Skeletal muscle satellite cell (primary cell): ENCODE measurements around the gene PPP2R2D.
"Not testable (repeated sequence)": the region's sequence is repeated elsewhere in the genome, so short reads cannot be mapped to it uniquely, and the experiment has no call there.

Experiments
- H3K27me3 ChIP-seq: 2 replicates; pipeline ENCODE4 v1.7.0; 2013; ENCODE audit warnings: low read length; ENCODE audit not compliant: control insufficient read depth, insufficient read depth
- H3K36me3 ChIP-seq: 2 replicates; pipeline ENCODE4 v1.7.0; 2013; ENCODE audit warnings: mild to moderate bottlenecking, control low read depth, low read length; ENCODE audit not compliant: insufficient read depth
- H3K4me1 ChIP-seq: 2 replicates; pipeline ENCODE4 v1.7.0; 2013; ENCODE audit warnings: low read length; ENCODE audit not compliant: control insufficient read depth, insufficient read depth
- H3K4me2 ChIP-seq: 2 replicates; pipeline ENCODE4 v1.7.0; 2013; ENCODE audit warnings: mild to moderate bottlenecking, low read length
- H3K4me3 ChIP-seq: 2 replicates; pipeline ENCODE4 v1.7.0; 2013; ENCODE audit warnings: low read length
- H3K9ac ChIP-seq: 2 replicates; pipeline ENCODE4 v1.7.0; 2013; ENCODE audit warnings: mild to moderate bottlenecking, low read depth, low read length, moderate library complexity
- H3K9me3 ChIP-seq: replicated peaks from 2 replicates; pipeline ENCODE4 v1.7.0; 2013; ENCODE audit warnings: mild to moderate bottlenecking, control low read depth, low read length

Gene PPP2R2D

DNA sequence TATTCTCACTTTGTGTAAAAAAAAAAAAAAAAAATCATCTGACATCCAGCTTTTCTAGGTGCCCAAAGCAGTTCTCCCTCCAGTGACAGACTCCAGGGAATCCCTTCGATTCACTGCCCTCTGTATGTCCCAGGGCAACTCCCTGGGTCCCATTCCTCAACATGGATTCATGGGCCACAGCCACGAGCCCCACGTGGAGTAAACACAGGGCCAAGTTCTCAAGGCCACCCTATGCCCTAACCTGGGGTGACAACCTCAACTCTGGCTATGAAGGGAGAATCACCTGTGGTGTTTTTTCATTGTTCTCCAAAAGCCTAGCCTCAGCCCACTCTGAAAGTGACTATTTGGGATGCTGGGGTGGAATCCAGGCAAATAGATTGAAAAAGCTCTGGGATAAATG lies 77.6 kb downstream of the PPP2R2D start:
- no peak overlapping the region for H3K4me3 ChIP-seq
- peaks cover 21% of the 10 kb centered on the region for H3K4me1 ChIP-seq
- no peak overlapping the region for H3K9ac ChIP-seq
- H3K36me3 ChIP-seq = peaks cover 12% of the 10 kb centered on the region
- no peak overlapping the region for H3K4me2 ChIP-seq
- H3K9me3 ChIP-seq = no peaks in the 10 kb centered on the region
- no peaks in the 10 kb centered on the region for H3K27me3 ChIP-seq

DNA sequence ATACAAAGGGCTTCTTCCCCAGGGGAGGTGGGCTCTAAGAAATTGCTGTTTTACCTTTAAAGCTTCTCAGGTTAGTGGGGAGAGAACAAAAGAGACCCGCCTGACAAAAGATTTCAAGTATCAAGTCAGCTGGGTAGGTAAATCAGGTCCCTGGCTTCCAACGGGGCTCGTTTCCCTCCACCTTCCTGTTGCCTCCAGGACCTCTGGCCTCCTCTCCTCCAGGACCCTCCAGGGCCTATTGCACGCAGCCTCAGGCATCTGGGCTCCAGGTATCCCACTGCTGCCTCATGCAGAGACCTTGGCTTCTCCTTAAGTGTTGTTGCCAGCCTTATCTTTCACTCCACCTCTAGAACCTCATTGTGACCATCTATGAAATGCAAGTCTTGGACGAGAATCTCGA lies 78.0 kb downstream of the PPP2R2D start:
- peaks cover 24% of the 10 kb centered on the region for H3K4me1 ChIP-seq
- H3K27me3 ChIP-seq = no peaks in the 10 kb centered on the region
- no peak overlapping the region for H3K9ac ChIP-seq
- peak overlapping the region; percentile 94 for H3K4me2 ChIP-seq
- H3K4me3 ChIP-seq = peak overlapping the region; percentile 74
- H3K36me3 ChIP-seq = peaks cover 8% of the 10 kb centered on the region
- H3K9me3 ChIP-seq = no peaks in the 10 kb centered on the region

DNA sequence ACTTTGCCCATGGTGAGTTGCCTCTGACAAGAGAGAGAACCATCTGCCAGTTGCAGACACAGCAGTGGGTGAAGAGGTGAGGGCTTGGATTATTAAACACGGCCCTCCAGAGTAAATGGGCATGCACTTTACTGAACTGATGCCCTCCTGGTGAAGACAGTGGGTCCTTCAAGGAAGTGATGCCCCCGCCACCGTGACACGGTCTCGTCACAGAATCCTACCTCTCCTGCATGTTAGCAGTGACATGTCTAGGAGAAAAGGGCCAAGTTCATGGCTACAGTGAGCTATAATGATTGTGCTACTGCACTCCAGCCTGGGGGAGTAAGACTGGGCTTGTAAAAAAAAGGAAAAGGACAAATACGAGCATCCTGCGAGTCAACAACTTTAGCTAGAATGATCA lies 78.5 kb downstream of the PPP2R2D start:
- Histone ChIP-seq H3K36me3 (peaks cover 8% of the 10 kb centered on the region), H3K9ac (peak overlapping the region; percentile 87), H3K4me3 (peak overlapping the region; percentile 74), H3K4me1 (peaks cover 26% of the 10 kb centered on the region), H3K4me2 (peak overlapping the region; percentile 94), H3K27me3 (no peaks in the 10 kb centered on the region), H3K9me3 (no peaks in the 10 kb centered on the region)

DNA sequence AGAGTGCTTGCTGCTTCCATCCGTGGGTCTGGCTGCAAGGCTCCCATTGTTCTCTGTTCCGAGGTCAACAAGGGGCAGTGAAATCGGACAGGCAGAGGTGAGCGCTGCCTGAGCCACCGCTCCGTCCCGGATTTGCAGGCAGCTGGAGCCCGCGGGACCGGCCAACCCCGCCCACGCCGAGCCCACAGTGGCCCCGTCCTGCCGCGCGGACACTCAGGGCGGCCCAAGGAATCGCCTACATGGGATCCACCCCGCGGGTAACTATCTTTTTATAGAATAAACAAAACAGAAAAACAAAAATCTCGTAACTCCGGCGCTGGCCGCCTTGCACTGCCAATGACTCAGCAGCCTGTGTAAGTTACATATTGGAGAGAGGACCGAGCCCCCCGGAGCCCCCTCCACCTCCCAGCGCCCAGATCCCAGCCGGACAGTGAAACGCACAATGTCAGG lies 79.0 kb downstream of the PPP2R2D start:
- Histone ChIP-seq H3K4me3 (peak overlapping the region; percentile 74), H3K27me3 (no peaks in the 10 kb centered on the region), H3K4me2 (peak overlapping the region; percentile 94), H3K9me3 (no peaks in the 10 kb centered on the region), H3K9ac (peak overlapping the region; percentile 87), H3K4me1 (peaks cover 26% of the 10 kb centered on the region), H3K36me3 (peaks cover 8% of the 10 kb centered on the region)

DNA sequence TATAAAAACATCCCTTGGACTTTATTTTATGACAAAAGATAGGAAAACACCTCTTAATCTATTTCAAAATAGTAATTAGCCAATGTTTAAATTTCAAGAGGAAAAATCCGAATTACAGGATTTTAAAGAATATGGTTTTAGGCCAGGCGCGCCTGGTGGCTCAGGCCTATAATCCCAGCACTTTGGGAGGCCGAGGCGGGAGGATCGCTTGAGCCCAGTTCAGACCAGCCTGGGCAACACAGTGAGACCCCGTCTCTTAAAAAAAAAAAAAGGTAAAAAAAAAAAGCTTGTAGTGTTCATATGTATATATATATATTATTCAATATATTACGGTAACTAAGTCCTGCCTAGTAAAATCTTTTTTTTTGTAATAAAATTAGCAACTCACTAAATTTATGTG lies 79.5 kb downstream of the PPP2R2D start:
- H3K4me1 ChIP-seq = peaks cover 26% of the 10 kb centered on the region
- peak overlapping the region; percentile 94 for H3K4me2 ChIP-seq
- H3K27me3 ChIP-seq = no peaks in the 10 kb centered on the region
- peaks cover 8% of the 10 kb centered on the region for H3K36me3 ChIP-seq
- peak overlapping the region; percentile 74 for H3K4me3 ChIP-seq
- no peaks in the 10 kb centered on the region for H3K9me3 ChIP-seq
- peak overlapping the region; percentile 87 for H3K9ac ChIP-seq

DNA sequence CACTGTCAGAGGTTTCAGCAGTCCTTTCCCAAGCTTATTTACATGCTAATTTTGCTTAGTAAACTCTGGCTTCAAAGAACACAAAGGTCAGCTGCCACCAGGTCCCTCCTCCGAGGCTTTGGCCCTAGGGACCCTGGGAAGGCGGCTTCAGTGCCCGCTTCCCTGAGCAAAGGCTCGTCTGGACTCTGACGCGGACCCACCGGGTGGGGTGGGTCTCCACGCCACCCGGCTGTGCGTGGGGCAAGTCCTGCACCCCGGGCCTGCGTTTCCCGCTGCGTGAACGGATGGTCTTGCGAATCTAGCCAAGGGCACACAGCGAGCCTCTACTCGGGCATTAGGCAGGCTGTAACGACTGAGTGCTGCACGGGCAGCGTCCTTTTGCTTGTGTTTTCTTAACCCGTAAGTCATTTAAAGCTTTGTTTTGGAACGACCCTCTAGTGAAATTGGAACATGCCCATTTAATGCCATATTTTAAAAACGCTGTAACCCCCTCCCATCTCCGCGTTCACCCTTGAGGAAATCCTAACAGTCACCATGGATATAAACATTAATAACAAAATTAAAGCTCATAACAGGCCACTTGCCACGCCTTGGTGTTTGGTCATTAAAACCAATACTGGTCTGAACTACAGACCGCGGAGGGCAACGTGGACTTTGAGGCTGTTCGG lies 80.1 kb downstream of the PPP2R2D start:
- Histone ChIP-seq H3K4me1 (peaks cover 26% of the 10 kb centered on the region), H3K9me3 (no peaks in the 10 kb centered on the region)

DNA sequence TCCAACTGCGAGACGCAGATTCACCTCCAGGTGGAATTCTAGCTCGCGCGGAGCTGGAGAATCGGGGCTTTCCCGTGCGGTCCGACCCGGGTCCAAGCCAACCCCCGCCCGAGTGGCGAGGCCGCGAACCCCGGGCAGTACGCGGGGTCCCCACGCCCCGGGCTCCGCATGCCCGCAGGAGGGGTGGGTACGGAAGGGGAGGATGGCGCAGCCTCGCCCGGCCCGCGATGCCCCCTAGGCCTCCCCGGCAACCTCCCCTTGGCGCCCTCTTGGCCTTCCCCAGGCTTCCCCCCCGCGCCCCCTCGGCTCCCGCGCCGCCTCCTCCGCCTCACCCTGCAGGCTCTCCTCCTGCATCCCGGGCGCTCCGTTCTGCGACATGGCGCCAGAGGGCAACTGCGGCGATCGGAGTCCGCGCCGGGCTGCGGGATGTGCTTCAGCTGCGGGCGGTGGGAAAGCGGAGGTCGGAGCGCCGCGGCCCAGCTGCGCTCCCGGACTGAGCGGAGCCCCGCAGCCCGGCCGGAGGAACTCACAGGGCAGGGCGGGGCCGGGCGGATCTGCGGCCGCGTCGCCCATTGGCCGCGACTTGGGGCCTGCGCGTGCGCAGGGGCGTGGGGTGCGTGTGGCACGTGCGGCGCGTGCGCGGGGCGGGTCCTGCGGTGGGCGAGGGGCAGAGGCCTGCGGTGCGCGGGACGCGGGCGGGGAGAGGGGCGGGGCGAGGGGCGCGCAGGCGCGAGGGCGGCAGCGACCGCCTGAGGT lies 80.8 kb downstream of the PPP2R2D start, which contains the start of gene BNIP3:
Gene BNIP3 (minus strand): TSS at position 495 of the 756 bp plus-strand sequence. CDS start 117 bp downstream, at position 378.
- Histone ChIP-seq H3K4me1 (peaks cover 26% of the 10 kb centered on the region), H3K4me3 (peak within 1 kb of the TSS; percentile 74), H3K27me3 (no peaks in the 10 kb centered on the region), H3K9me3 (no peaks in the 10 kb centered on the region), H3K4me2 (peak within 1 kb of the TSS; percentile 94), H3K9ac (peak within 1 kb of the TSS; percentile 87), H3K36me3 (peaks cover 8% of the 10 kb centered on the region)

More for the DNA sequence above, 80.1 kb downstream of the PPP2R2D start:
- peaks cover 8% of the 10 kb centered on the region for H3K36me3 ChIP-seq
- peak overlapping the region; percentile 94 for H3K4me2 ChIP-seq
- peak overlapping the region; percentile 74 for H3K4me3 ChIP-seq
- H3K9ac ChIP-seq = peak overlapping the region; percentile 87
- no peaks in the 10 kb centered on the region for H3K27me3 ChIP-seq

DNA sequence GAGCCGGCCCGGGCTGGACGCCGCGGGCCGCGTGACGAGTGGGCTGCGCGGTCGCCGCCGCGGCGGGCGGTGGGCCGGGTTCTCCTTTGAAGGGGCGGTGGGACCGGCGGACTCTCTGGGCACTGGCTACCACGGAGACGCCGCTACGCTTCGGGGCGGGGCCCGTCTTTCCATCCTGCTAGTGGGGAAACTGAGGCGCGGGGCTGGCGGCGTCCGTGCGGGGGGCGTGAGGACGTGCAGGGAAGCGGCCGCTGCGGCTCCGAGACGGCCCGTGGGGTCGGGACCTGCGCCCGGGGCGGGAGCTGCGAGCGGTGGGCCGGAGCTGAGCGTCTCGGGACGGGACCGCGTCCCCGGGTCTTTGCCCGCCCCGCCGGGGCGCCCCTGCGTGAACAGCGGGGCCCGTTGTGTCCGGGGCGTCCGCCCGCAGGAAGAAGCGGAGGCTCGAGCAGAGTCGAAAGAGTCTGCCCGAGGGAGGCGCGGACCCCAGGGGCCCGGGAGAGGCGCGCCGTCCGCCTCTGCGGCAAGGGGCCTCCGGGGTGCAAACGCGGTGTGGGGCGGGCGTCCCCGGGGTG lies 81.5 kb downstream of the PPP2R2D start:
- Histone ChIP-seq H3K4me3 (peak overlapping the region; percentile 74), H3K27me3 (no peaks in the 10 kb centered on the region), H3K4me1 (peaks cover 26% of the 10 kb centered on the region), H3K4me2 (peak overlapping the region; percentile 91), H3K9ac (peak overlapping the region; percentile 83), H3K36me3 (peaks cover 6% of the 10 kb centered on the region), H3K9me3 (no peaks in the 10 kb centered on the region)

DNA sequence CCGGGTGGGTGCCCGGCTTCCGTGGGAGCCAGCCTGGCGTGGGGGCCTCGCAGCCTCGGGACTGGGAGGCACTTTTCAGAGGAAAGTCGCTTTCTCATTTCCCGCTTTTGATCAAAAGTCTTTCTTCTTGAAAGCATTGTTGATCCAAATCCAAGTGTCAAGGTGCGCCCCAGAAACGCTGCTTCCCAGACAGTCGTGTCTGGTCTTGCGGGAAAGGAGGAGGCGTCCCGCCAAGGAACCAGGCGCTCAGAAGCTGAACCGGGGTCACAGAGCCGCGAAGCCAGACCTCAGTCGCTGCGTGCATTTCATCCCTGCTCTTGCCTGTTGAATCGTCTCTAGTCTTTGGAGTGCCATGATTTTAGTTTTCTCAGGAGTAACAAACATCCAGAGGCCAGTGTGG lies 82.0 kb downstream of the PPP2R2D start:
- Histone ChIP-seq H3K27me3 (no peaks in the 10 kb centered on the region), H3K4me3 (peak overlapping the region; percentile 74)

DNA sequence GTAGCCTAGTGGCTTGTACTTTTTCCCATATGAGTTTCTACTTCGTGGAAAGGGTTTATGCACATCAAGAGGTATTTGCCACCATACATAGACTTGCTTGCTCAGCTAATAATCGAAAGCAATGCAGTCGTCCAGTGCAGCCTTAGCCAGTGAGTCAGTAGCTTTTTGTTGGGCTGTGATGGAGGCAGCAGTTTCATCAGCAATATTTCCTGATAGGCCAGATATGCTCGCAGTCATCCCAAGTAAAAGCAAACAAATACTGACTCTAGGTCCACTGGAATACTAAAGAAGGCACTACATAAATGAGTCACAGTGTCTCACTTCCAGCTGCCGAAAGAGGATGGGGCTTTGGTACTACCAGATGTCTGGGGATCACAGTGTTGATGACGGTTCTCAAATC lies 83.0 kb downstream of the PPP2R2D start:
- no peaks in the 10 kb centered on the region for H3K36me3 ChIP-seq
- peak overlapping the region; percentile 32 for H3K4me3 ChIP-seq
- H3K9ac ChIP-seq = no peak overlapping the region
- H3K4me1 ChIP-seq = peaks cover 26% of the 10 kb centered on the region
- H3K9me3 ChIP-seq = no peaks in the 10 kb centered on the region
- no peaks in the 10 kb centered on the region for H3K27me3 ChIP-seq
- peak overlapping the region; percentile 25 for H3K4me2 ChIP-seq

More for the DNA sequence above, 82.0 kb downstream of the PPP2R2D start:
- H3K9me3 ChIP-seq = no peaks in the 10 kb centered on the region
- H3K4me2 ChIP-seq = peak overlapping the region; percentile 91
- H3K36me3 ChIP-seq = peaks cover under 1% of the 10 kb centered on the region
- H3K9ac ChIP-seq = peak overlapping the region; percentile 83
- peaks cover 26% of the 10 kb centered on the region for H3K4me1 ChIP-seq

DNA sequence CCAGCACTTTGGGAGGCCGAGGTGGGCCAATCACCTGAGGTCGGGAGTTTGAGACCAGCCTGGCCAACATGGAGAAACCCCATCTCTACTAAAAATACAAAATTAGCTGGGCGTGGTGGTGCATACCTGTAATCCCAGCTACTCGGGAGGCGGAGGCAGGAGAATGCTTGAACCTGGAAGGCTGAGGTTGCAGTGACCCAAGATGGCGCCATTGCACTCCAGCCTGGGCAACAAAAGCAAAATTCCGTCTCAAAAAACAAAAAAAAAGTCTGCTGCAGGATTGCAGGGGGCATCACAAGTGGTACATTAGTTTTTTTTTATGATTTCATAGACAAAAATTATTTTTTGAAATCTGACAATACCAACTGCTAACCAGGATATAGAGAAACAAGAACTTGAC lies 86.0 kb downstream of the PPP2R2D start:
- H3K4me3 ChIP-seq, H3K9me3 ChIP-seq, H3K36me3 ChIP-seq, H3K9ac ChIP-seq, H3K27me3 ChIP-seq, H3K4me2 ChIP-seq: not testable (repeated sequence)
- H3K4me1 ChIP-seq = peaks cover 17% of the 10 kb centered on the region
